Measurements from ENCODE around the gene DCAF10.
A peak's percentile ranks its signal among the peaks of the same experiment; 100 is the strongest.
"Not testable (repeated sequence)": the region's sequence is repeated elsewhere in the genome, so short reads cannot be mapped to it uniquely, and the experiment has no call there.

The DCAF10 gene

GRCh38 chr9:37792122-37792521, 8.5 kb upstream of the DCAF10 start:
- no peak overlapping the region for H3K4me3 ChIP-seq (ENCODE audit: control insufficient read depth, low read depth, low read length)
- no peak for DNase-seq (ENCODE audit: low read depth)
- TF ChIP-seq CTCF (IDR thresholded peaks at IDR 0.05; ENCODE audit: control insufficient read depth, insufficient read depth, low read depth, low read length, missing control alignments) = no peak

GRCh38 chr9:37796232-37796631, 4.4 kb upstream of the DCAF10 start:
- no peak for TF ChIP-seq CTCF (IDR thresholded peaks at IDR 0.05; ENCODE audit: control insufficient read depth, insufficient read depth, low read depth, low read length, missing control alignments)
- no peak overlapping the region for H3K4me3 ChIP-seq (ENCODE audit: control insufficient read depth, low read depth, low read length)
- no peak for DNase-seq (ENCODE audit: low read depth)

- H3K4me3 ChIP-seq (ENCODE audit: control insufficient read depth, low read depth, low read length) = no peak overlapping the region
- no peak for TF ChIP-seq CTCF (IDR thresholded peaks at IDR 0.05; ENCODE audit: control insufficient read depth, insufficient read depth, low read depth, low read length, missing control alignments)
- DNase-seq (ENCODE audit: low read depth) = no peak
These were observed 1.9 kb upstream of the DCAF10 start for GRCh38 chr9:37798677-37799076.

- TF ChIP-seq CTCF (IDR thresholded peaks at IDR 0.05; ENCODE audit: control insufficient read depth, insufficient read depth, low read depth, low read length, missing control alignments) = no peak
- H3K4me3 ChIP-seq (ENCODE audit: control insufficient read depth, low read depth, low read length) = peak overlapping the region; percentile 82
- no peak for DNase-seq (ENCODE audit: low read depth)
These were observed 772 bp downstream of the DCAF10 start for GRCh38 chr9:37801287-37801850.

- no peak for DNase-seq (ENCODE audit: low read depth)
- no peak for TF ChIP-seq CTCF (IDR thresholded peaks at IDR 0.05; ENCODE audit: control insufficient read depth, insufficient read depth, low read depth, low read length, missing control alignments)
- H3K4me3 ChIP-seq (ENCODE audit: control insufficient read depth, low read depth, low read length) = peak overlapping the region; percentile 82
These were observed 1.5 kb downstream of the DCAF10 start for GRCh38 chr9:37801959-37802711.

- no peak for TF ChIP-seq CTCF (IDR thresholded peaks at IDR 0.05; ENCODE audit: control insufficient read depth, insufficient read depth, low read depth, low read length, missing control alignments)
- DNase-seq (ENCODE audit: low read depth) = no peak
- H3K4me3 ChIP-seq (ENCODE audit: control insufficient read depth, low read depth, low read length) = no peak overlapping the region
These were observed 5.7 kb downstream of the DCAF10 start for GRCh38 chr9:37806271-37806670.

- not testable (repeated sequence) for H3K4me3 ChIP-seq (ENCODE audit: control insufficient read depth, low read depth, low read length); DNase-seq (ENCODE audit: low read depth)
These were observed 9.1 kb downstream of the DCAF10 start for GRCh38 chr9:37809676-37810075.

Data from AG09309 (cell line).